Right cardiac atrium (tissue), 5 donors: ENCODE data around the gene CDCP2. TPM values are rescaled to one million over a fixed set of nuclear protein-coding genes. Genes with fewer than 3 reads are reported as not detected.
A peak's percentile ranks its signal among the peaks of the same experiment; 100 is the strongest.

Experiments used
- ATAC-seq, 2 donors: fragments of 200-7000 bp; cut with Tn5 transposase; one replicate each; pipeline versions ENCODE4 v1.8.0 to v1.9.1; 2020; ENCODE audit warnings: moderate library complexity in 2 of 2, mild to moderate bottlenecking in 1 of 2
- DNase-seq, 3 donors: peaks; one replicate each; pipeline ENCODE4 v3.0.0-alpha.2; 2020
- H3K27ac ChIP-seq: one replicate; pipeline ENCODE4 v1.5.1; 2013; ENCODE audit warnings: mild to moderate bottlenecking, low read length, control low read depth, moderate library complexity
- H3K27me3 ChIP-seq: one replicate; pipeline ENCODE4 v1.6.1; 2013; ENCODE audit not compliant: control insufficient read depth, insufficient read depth
- H3K4me1 ChIP-seq: one replicate; pipeline ENCODE4 v1.6.1; 2013; ENCODE audit warnings: low read length; ENCODE audit not compliant: control insufficient read depth, insufficient read depth
- H3K4me3 ChIP-seq: one replicate; pipeline ENCODE4 v1.5.1; 2013; ENCODE audit warnings: low read length, control low read depth
- H3K9me3 ChIP-seq: one replicate; pipeline ENCODE4 v1.6.1; 2013; ENCODE audit warnings: low read length; ENCODE audit not compliant: control insufficient read depth
- WGBS: extraction: QIAGEN DNeasy Blood & Tissue Kit; methylation state at CpG from one replicate; pipeline ENCODE4 v1.1.7; 2013; 5-methylcytosine and 5-hydroxymethylcytosine counted together
- intact Hi-C, 4 donors: fragments of 100-400 bp; cut with DNase I; formaldehyde crosslinking; loops; one replicate each; pipeline versions ENCODE4 v1.11.0 to v1.14.0; 2022 to 2023
- polyA plus RNA-seq: library from polyadenylated mRNA; stranded (reverse); fragments of 200-250 nt; gene quantifications from one replicate; pipeline ENCODE4 v1.2.3, GENCODE V29; 2013
- total RNA-seq, 4 donors: library from RNA; stranded (reverse); fragmentation: NEBNext Ultra II Directional; extraction: Animal tissue kit (Norgen Biotek cat#: 25700); gene quantifications; one replicate each; pipeline ENCODE4 v1.2.1, GENCODE V29; 2021
- donor health status: healthy with polysubstance abuse.
- donor health status: DM: no; HTN: yes; CAD: no.
- donor health status: DM: no; HTN: no; CAD: no.
- donor health status: DM: no; HTN: yes; CAD: no; lungs with severe emphysema.
- donor health status: DM: yes; HTN: yes; CAD: no.

Gene CDCP2
- total and polyA plus RNA-seq, 5 donors = not detected

GRCh38 chr1:54136269-54136896 lies 16.4 kb downstream of the CDCP2 start:
- no peaks in the 10 kb centered on the region for H3K9me3 ChIP-seq
- H3K27ac ChIP-seq = no peak overlapping the region
- no peak for DNase-seq
- intact Hi-C loops = no loop called here
- 94% methylated on average over 17 of the region's 17 CpGs for WGBS
- H3K4me1 ChIP-seq = peaks cover 2% of the 10 kb centered on the region
- no peaks in the 10 kb centered on the region for H3K27me3 ChIP-seq
- ATAC-seq = no peak
- no peak overlapping the region for H3K4me3 ChIP-seq

- Histone ChIP-seq H3K9me3 (no peaks in the 10 kb centered on the region), H3K4me1 (peaks cover 2% of the 10 kb centered on the region), H3K27me3 (no peaks in the 10 kb centered on the region), H3K27ac (no peak overlapping the region), H3K4me3 (no peak overlapping the region)
- ATAC-seq (no peak), DNase-seq (no peak)
- intact Hi-C loops = no loop called here
- WGBS = 68% methylated on average over 5 of the region's 5 CpGs
Observed at GRCh38 chr1:54135436-54136120, 17.2 kb downstream of the CDCP2 start.

- H3K27me3 ChIP-seq = no peaks in the 10 kb centered on the region
- 90% methylated on average over 6 of the region's 6 CpGs for WGBS
- intact Hi-C loops = no loop called here
- no peak for ATAC-seq
- DNase-seq = no peak
- H3K9me3 ChIP-seq = no peaks in the 10 kb centered on the region
- peaks cover 2% of the 10 kb centered on the region for H3K4me1 ChIP-seq
- no peak overlapping the region for H3K27ac ChIP-seq
- no peak overlapping the region for H3K4me3 ChIP-seq
Observed at GRCh38 chr1:54134295-54134694, 18.5 kb downstream of the CDCP2 start.

GRCh38 chr1:54132495-54132894 lies 20.3 kb downstream of the CDCP2 start:
- no peak for ATAC-seq
- Histone ChIP-seq H3K9me3 (no peaks in the 10 kb centered on the region), H3K4me3 (no peak overlapping the region), H3K27me3 (no peaks in the 10 kb centered on the region), H3K27ac (no peak overlapping the region), H3K4me1 (no peaks in the 10 kb centered on the region)
- WGBS = 59% methylated on average over 2 of the region's 2 CpGs
- no peak for DNase-seq
- intact Hi-C loops = no loop called here

GRCh38 chr1:54131419-54131818 lies 21.4 kb downstream of the CDCP2 start:
- Histone ChIP-seq H3K4me1 (no peaks in the 10 kb centered on the region), H3K27ac (no peak overlapping the region), H3K9me3 (no peaks in the 10 kb centered on the region), H3K27me3 (no peaks in the 10 kb centered on the region), H3K4me3 (no peak overlapping the region)
- no peak for ATAC-seq
- WGBS = 82% methylated on average over 2 of the region's 2 CpGs
- intact Hi-C loops = no loop called here
- no peak for DNase-seq

- no peak overlapping the region for H3K27ac ChIP-seq
- no peak overlapping the region for H3K4me3 ChIP-seq
- no peaks in the 10 kb centered on the region for H3K9me3 ChIP-seq
- ATAC-seq (no peak), DNase-seq (no peak)
- no peaks in the 10 kb centered on the region for H3K27me3 ChIP-seq
- WGBS = 77% methylated on average over 2 of the region's 2 CpGs
- intact Hi-C loops = loop anchor here in 3 of 4 donors (10.0 kb wide), 4 partner anchors 145 to 685 kb away; partner anchors contain the start of gene SSBP3 (in 1 of the 3)
- H3K4me1 ChIP-seq = no peaks in the 10 kb centered on the region
Observed at GRCh38 chr1:54129858-54130257, 22.9 kb downstream of the CDCP2 start.

- Histone ChIP-seq H3K4me1 (no peaks in the 10 kb centered on the region), H3K27ac (no peak overlapping the region), H3K9me3 (no peaks in the 10 kb centered on the region), H3K27me3 (no peaks in the 10 kb centered on the region), H3K4me3 (no peak overlapping the region)
- no peak for ATAC-seq
- intact Hi-C loops = loop anchor here in 3 of 4 donors (10.0 kb wide), 4 partner anchors 147 to 687 kb away; partner anchors contain the start of gene SSBP3 (in 1 of the 3)
- WGBS = 81% methylated on average over 7 of the region's 7 CpGs
- DNase-seq = no peak
Observed at GRCh38 chr1:54127594-54128300, 25.1 kb downstream of the CDCP2 start.

- 92% methylated on average over 3 of the region's 3 CpGs for WGBS
- Histone ChIP-seq H3K27ac (no peak overlapping the region), H3K4me1 (no peaks in the 10 kb centered on the region), H3K9me3 (no peaks in the 10 kb centered on the region), H3K4me3 (no peak overlapping the region), H3K27me3 (no peaks in the 10 kb centered on the region)
- no peak for ATAC-seq
- no peak for DNase-seq
- intact Hi-C loops = loop anchor here in 3 of 4 donors (10.0 kb wide), 4 partner anchors 148 to 688 kb away; partner anchors contain the start of gene SSBP3 (in 1 of the 3)
Observed at GRCh38 chr1:54126271-54126815, 26.5 kb downstream of the CDCP2 start.

- Histone ChIP-seq H3K9me3 (no peaks in the 10 kb centered on the region), H3K4me3 (no peak overlapping the region), H3K27ac (no peak overlapping the region), H3K27me3 (no peaks in the 10 kb centered on the region), H3K4me1 (no peaks in the 10 kb centered on the region)
- WGBS = 87% methylated on average over 8 of the region's 8 CpGs
- ATAC-seq (no peak), DNase-seq (peak in 1 of 3 donors; percentile 57)
- intact Hi-C loops = loop anchor here in 3 of 4 donors (10.0 kb wide), 4 partner anchors 149 to 689 kb away; partner anchors contain the start of gene SSBP3 (in 1 of the 3)
Observed at GRCh38 chr1:54125386-54126070, 27.3 kb downstream of the CDCP2 start.

GRCh38 chr1:54124906-54125305 lies 27.9 kb downstream of the CDCP2 start:
- Histone ChIP-seq H3K4me3 (no peak overlapping the region), H3K4me1 (no peaks in the 10 kb centered on the region), H3K27me3 (no peaks in the 10 kb centered on the region), H3K27ac (no peak overlapping the region), H3K9me3 (no peaks in the 10 kb centered on the region)
- WGBS = 94% methylated on average over 7 of the region's 7 CpGs
- no peak for DNase-seq
- intact Hi-C loops = loop anchor here in 3 of 4 donors (5.0 to 10.0 kb wide), 5 partner anchors 150 to 690 kb away; partner anchors contain the start of gene SSBP3 (in 3 of the 3)
- ATAC-seq = no peak
